MCF 10A (cell line): ENCODE measurements around the gene SLC18A3. TPM values are rescaled to one million over a fixed set of nuclear protein-coding genes. Genes with fewer than 3 reads are reported as not detected.

ENCODE experiments used
- BruUV-seq: library from RNA; stranded (reverse); fragments of 400-500 nt; replicated peaks from 2 replicates; lab custom pipeline; 2021; lab: Mats Ljungman, UMichigan
- CTCF ChIA-PET: fragments of 300-600 bp; sonication (Branson Sonifier 250); formaldehyde crosslinking; extraction: SDS; loops from one replicate; lab custom pipeline; 2021; ENCODE audit warnings: antibody characterized with exemption, inconsistent platforms; lab: Yijun Ruan, JAX
- POLR2A ChIA-PET: fragments of 300-600, 350-650 bp; sonication (Branson Sonifier 250); formaldehyde crosslinking; extraction: SDS; loops from one replicate; lab custom pipeline; 2020; ENCODE audit warnings: antibody characterized with exemption, inconsistent platforms; lab: Yijun Ruan, JAX
- DNase-seq: peaks from one replicate; pipeline ENCODE4 v3.0.0-alpha.2; 2018; ENCODE audit not compliant: unreplicated experiment
- H3K27ac Mint-ChIP-seq: one replicate; pipeline ENCODE4 v1.8.0; 2022; ENCODE audit warnings: mild to moderate bottlenecking, low read depth, mixed read lengths; ENCODE audit not compliant: unreplicated experiment
- H3K27me3 Mint-ChIP-seq: one replicate; pipeline ENCODE4 v1.8.0; 2022; ENCODE audit warnings: mixed read lengths; ENCODE audit not compliant: insufficient read depth, unreplicated experiment
- H3K36me3 Mint-ChIP-seq: one replicate; pipeline ENCODE4 v1.8.0; 2022; ENCODE audit warnings: mild to moderate bottlenecking, moderate library complexity, mixed read lengths; ENCODE audit not compliant: insufficient read depth, unreplicated experiment
- H3K4me1 Mint-ChIP-seq: one replicate; pipeline ENCODE4 v1.8.0; 2022; ENCODE audit warnings: mixed read lengths; ENCODE audit not compliant: insufficient read depth, unreplicated experiment
- H3K4me3 Mint-ChIP-seq: one replicate; pipeline ENCODE4 v1.8.0; 2022; ENCODE audit warnings: mild to moderate bottlenecking, moderate library complexity, mixed read lengths; ENCODE audit not compliant: unreplicated experiment
- H3K9me3 Mint-ChIP-seq: one replicate; pipeline ENCODE4 v1.8.0; 2022; ENCODE audit warnings: mixed read lengths; ENCODE audit not compliant: unreplicated experiment
- intact Hi-C: fragments of 100-400 bp; cut with micrococcal nuclease; formaldehyde crosslinking; loops from 2 replicates; pipeline ENCODE4 v1.14.1; 2022
- total RNA-seq: library from RNA; stranded (reverse); gene quantifications from 2 replicates; pipeline ENCODE4 v1.2.3, GENCODE V29; 2022
- TF ChIP-seq, protein P1 (sequence below): fragments of 200-600 bp; IDR thresholded peaks from one replicate; pipeline ENCODE4 v1.8.0; 2022; ENCODE audit warnings: antibody characterized with exemption, mild to moderate bottlenecking; ENCODE audit not compliant: unreplicated experiment

Gene SLC18A3
- total RNA-seq, 1 experiment from 2014 or later = not detected

DNA sequence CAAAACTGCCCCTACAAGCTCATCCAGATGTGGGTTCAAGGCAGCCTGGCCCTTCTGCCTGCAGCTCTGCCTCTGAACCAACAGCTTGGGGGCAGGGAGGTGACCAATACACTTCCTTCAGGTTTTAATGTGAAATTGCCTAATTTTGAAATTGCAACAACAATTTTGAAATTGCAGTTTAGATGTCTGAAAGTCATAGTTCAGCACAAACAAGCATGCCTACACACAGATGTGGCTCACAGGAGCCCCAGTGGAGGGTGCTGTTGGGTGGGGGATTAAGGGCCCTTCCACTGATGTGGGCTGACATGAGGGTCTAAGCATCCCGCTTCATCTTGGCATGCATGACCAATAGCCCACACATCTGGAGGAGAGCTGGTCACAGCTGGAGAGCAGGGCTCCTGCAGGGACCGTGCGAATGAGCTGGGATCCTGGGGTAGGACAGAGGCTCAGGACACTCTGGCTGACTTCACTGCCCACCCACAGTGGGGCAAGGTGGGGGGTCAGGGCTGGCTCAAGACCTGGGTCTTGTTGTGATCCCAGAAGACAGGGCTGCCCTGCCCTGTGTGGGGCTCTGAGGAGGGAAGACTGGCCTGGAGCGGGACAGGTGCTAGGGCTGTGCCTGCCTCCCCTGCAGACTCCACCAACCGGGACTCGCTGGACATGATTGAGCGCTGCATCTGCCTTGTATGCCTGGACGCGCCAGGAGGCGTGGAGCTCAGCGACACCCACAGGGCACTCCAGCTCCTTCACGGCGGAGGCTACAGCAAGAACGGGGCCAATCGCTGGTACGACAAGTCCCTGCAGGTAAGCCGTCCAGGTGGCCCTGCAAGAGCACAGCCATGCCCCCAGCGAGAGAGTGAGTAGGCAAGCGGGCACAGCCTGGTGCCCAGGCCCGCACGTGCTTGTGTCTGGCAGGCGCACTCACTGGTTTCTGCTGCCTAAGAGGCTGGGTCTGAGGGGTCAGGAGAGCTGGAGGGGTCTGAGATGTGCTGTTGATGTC is 36.1 kb downstream of the SLC18A3 start:
- no peak for DNase-seq
- Mint-ChIP-seq H3K4me3 (no peak overlapping the region), H3K9me3 (no peaks in the 10 kb centered on the region), H3K27ac (no peak overlapping the region), H3K27me3 (peaks cover 17% of the 10 kb centered on the region), H3K4me1 (no peaks in the 10 kb centered on the region), H3K36me3 (no peaks in the 10 kb centered on the region)
- TF ChIP-seq, protein P1, sequence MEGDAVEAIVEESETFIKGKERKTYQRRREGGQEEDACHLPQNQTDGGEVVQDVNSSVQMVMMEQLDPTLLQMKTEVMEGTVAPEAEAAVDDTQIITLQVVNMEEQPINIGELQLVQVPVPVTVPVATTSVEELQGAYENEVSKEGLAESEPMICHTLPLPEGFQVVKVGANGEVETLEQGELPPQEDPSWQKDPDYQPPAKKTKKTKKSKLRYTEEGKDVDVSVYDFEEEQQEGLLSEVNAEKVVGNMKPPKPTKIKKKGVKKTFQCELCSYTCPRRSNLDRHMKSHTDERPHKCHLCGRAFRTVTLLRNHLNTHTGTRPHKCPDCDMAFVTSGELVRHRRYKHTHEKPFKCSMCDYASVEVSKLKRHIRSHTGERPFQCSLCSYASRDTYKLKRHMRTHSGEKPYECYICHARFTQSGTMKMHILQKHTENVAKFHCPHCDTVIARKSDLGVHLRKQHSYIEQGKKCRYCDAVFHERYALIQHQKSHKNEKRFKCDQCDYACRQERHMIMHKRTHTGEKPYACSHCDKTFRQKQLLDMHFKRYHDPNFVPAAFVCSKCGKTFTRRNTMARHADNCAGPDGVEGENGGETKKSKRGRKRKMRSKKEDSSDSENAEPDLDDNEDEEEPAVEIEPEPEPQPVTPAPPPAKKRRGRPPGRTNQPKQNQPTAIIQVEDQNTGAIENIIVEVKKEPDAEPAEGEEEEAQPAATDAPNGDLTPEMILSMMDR = no peak
- no TSS peak for BruUV-seq
- intact Hi-C loops = no loop called here
- ChIA-PET CTCF (interaction anchor here (0.5 to 0.6 kb wide), 2 partner anchors 76 to 174 kb away, joined by 3 read pairs; no protein-coding TSS in a partner anchor), POLR2A (no interaction called here)

DNA sequence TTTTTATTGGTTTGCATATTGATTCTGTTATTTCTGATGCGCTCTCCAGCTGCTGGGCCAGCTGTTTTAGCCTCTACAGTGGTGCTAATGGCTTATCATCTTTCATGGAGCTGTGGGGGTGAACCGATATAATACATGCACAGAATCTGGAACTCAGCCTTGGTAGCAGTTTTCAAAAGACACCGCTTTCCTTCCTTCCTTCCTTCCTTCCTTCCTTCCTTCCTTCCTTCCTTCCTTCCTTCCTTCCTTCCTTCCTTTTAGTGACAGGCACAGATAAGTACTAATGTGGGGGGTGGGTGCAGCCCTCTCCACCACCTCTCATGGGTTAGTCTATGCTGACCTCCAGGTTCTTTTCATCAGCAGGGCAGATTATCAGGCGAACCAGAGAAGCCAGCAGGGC is 37.4 kb downstream of the SLC18A3 start:
- Mint-ChIP-seq H3K27me3 (peaks cover 17% of the 10 kb centered on the region), H3K27ac (no peak overlapping the region)
- POLR2A ChIA-PET = no interaction called here

DNA sequence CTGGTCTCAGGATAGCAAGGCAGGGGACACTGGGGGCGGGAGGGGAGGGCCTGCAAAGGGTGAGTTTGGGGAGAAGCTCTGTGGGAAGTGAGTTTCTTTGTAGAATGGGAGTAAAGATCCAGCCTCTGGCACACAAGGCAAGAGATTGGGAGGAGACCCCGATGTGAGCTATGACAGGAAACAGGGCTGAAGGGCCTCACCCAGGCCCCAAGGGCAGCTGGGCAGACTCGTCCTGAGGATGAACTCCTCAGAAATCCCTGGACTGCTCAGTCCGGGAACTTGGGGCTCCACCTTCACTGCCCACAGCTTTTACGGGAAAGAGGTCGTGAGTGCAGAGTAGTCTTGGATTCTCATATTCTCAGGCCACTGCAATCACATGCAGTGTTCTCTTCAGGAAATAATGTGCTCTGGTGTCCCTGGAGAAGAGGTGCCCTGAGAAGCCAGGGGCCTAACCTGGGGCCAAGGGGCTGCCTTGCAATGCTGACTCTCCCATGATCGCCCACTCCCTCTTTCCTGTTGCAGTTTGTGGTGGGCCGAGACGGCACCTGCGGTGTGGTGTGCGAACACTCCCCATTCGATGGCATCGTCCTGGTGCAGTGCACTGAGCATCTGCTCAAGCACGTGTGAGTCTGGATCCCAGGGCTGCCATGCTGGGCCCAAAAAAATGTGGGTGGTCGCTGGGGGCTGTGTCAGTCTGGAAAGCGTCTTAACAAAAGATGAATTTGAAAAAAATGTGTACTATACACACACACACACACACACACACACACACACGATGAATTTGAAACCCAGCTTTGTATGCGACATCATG is 38.1 kb downstream of the SLC18A3 start:
- H3K36me3 Mint-ChIP-seq = no peaks in the 10 kb centered on the region
- H3K9me3 Mint-ChIP-seq = no peaks in the 10 kb centered on the region
- no TSS peak for BruUV-seq
- intact Hi-C loops = no loop called here
- DNase-seq = no peak
- TF ChIP-seq, protein P1 = no peak
- CTCF ChIA-PET = interaction anchor here (1.1 kb wide), 1 partner anchor 53 kb away, joined by 3 read pairs; no protein-coding TSS in a partner anchor
- peaks cover 17% of the 10 kb centered on the region for H3K27me3 Mint-ChIP-seq
- no peak overlapping the region for H3K4me3 Mint-ChIP-seq
- H3K4me1 Mint-ChIP-seq = no peaks in the 10 kb centered on the region
- POLR2A ChIA-PET = no interaction called here
- no peak overlapping the region for H3K27ac Mint-ChIP-seq

More for the DNA sequence above, 37.4 kb downstream of the SLC18A3 start:
- no TSS peak for BruUV-seq
- no peak for DNase-seq
- Mint-ChIP-seq H3K4me1 (no peaks in the 10 kb centered on the region), H3K4me3 (no peak overlapping the region), H3K9me3 (no peaks in the 10 kb centered on the region), H3K36me3 (no peaks in the 10 kb centered on the region)
- TF ChIP-seq, protein P1 = no peak
- CTCF ChIA-PET = no interaction called here
- intact Hi-C loops = no loop called here

DNA sequence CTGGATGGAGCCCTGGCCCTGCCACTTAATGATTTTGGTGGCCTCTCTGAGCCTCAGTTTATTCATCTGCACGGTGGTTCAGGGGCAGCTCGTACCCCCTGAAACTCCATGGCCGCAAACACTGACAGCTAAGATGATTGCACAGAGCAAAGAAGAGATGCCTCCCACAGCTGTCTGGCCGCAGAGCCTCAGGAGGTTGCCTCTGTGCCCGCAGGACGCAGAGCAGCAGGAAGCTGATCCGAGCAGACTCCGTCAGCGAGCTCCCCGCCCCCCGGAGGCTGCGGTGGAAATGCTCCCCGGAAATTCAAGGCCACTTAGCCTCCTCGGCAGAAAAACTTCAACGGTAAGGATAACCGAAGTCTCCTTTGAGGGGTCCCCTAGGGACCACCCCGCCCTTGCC is 39.2 kb downstream of the SLC18A3 start:
- CTCF ChIA-PET = interaction anchor here (1.1 kb wide), 1 partner anchor 54 kb away, joined by 3 read pairs; no protein-coding TSS in a partner anchor
- TF ChIP-seq, protein P1 = no peak
- peaks cover 13% of the 10 kb centered on the region for H3K27me3 Mint-ChIP-seq
- H3K4me3 Mint-ChIP-seq = no peak overlapping the region
- no peak overlapping the region for H3K27ac Mint-ChIP-seq
- H3K9me3 Mint-ChIP-seq = no peaks in the 10 kb centered on the region
- BruUV-seq = no TSS peak
- DNase-seq = no peak
- no peaks in the 10 kb centered on the region for H3K36me3 Mint-ChIP-seq
- intact Hi-C loops = no loop called here
- H3K4me1 Mint-ChIP-seq = no peaks in the 10 kb centered on the region
- POLR2A ChIA-PET = no interaction called here
